SK-N-MC (cell line): ENCODE data around the gene CLEC16A.

Experiments used
- EZH2 ChIP-seq: fragments of 200-600 bp; sonication (generic); IDR thresholded peaks from one replicate; pipeline ENCODE4 v1.6.1; 2017; ENCODE audit warnings: antibody characterized with exemption
- FOXP2 ChIP-seq: optimal IDR thresholded peaks from 2 replicates; pipeline ENCODE3; 2011; ENCODE audit warnings: mild to moderate bottlenecking, moderate library complexity; ENCODE audit not compliant: insufficient read depth; ENCODE audit errors: extremely low read length, control extremely low read depth
- POLR2AphosphoS5 ChIP-seq: IDR thresholded peaks from 2 replicates; pipeline ENCODE4 v1.6.1; 2012; ENCODE audit warnings: mild to moderate bottlenecking, low read depth, low read length, borderline replicate concordance

- TF ChIP-seq EZH2 (no peak), POLR2AphosphoS5 (no peak), FOXP2 (no peak)
These were observed 47.7 kb downstream of the CLEC16A start for GRCh38 chr16:10992112-10992511.
